Neuronal stem cell (in vitro differentiated cells): ENCODE measurements around the gene PCGF5.

Experiments used
- DNase-seq: peaks from one replicate; pipeline ENCODE4 v3.0.0-alpha.2; 2013; ENCODE audit warnings: low spot score
- H2AFZ ChIP-seq: one replicate; pipeline ENCODE4 v1.6.1; 2013; ENCODE audit warnings: mild to moderate bottlenecking, low read length, inconsistent platforms
- H2AK5ac ChIP-seq: 2 replicates; pipeline ENCODE4 v1.6.1; 2013; ENCODE audit warnings: low read depth, mild to moderate bottlenecking, inconsistent platforms, low read length, moderate library complexity, mixed read lengths
- H2BK120ac ChIP-seq: 2 replicates; pipeline ENCODE4 v1.6.1; 2013; ENCODE audit warnings: low read depth, mild to moderate bottlenecking, inconsistent platforms, low read length, moderate library complexity, mixed read lengths
- H2BK12ac ChIP-seq: one replicate; pipeline ENCODE4 v1.6.1; 2013; ENCODE audit warnings: low read length, inconsistent platforms
- H2BK15ac ChIP-seq: 2 replicates; pipeline ENCODE4 v1.6.1; 2013; ENCODE audit warnings: mild to moderate bottlenecking, low read length, inconsistent platforms, mixed read lengths
- H2BK5ac ChIP-seq: one replicate; pipeline ENCODE4 v1.6.1; 2013; ENCODE audit warnings: inconsistent platforms, mild to moderate bottlenecking, low read length, moderate library complexity
- H3K14ac ChIP-seq: one replicate; pipeline ENCODE4 v1.6.1; 2013; ENCODE audit warnings: low read length, inconsistent platforms
- H3K18ac ChIP-seq: 2 replicates; pipeline ENCODE4 v1.6.1; 2013; ENCODE audit warnings: low read length, inconsistent platforms
- H3K23ac ChIP-seq: 2 replicates; pipeline ENCODE4 v1.6.1; 2013; ENCODE audit warnings: low read depth, mild to moderate bottlenecking, mixed read lengths, low read length, inconsistent platforms; ENCODE audit not compliant: poor library complexity
- H3K27ac ChIP-seq: replicated peaks from 3 replicates; pipeline ENCODE4 v1.5.1; 2013; ENCODE audit warnings: low read length, inconsistent platforms
- H3K27me3 ChIP-seq, 3 experiments: 2 replicates each; pipeline ENCODE4 v1.6.1; 2013; ENCODE audit warnings: low read length in 3 of 3, mild to moderate bottlenecking in 2 of 3, inconsistent platforms in 1 of 3, low read depth in 1 of 3, mixed read lengths in 1 of 3, moderate library complexity in 1 of 3; ENCODE audit not compliant: control insufficient read depth in 3 of 3, insufficient read depth in 3 of 3
- H3K36me3 ChIP-seq, 2 donors: replicated peaks in 1 of 2; 2 replicates each; pipeline ENCODE4 v1.6.1; 2013; ENCODE audit warnings: low read length in 2 of 2; ENCODE audit not compliant: control insufficient read depth in 2 of 2, insufficient read depth in 2 of 2
- H3K4ac ChIP-seq: 2 replicates; pipeline ENCODE4 v1.6.1; 2013; ENCODE audit warnings: inconsistent platforms, mild to moderate bottlenecking, low read length, moderate library complexity
- H3K4me1 ChIP-seq, 2 donors: 1 replicate in 1 of 2; 2 replicates in 1 of 2; pipeline ENCODE4 v1.6.1; 2013; ENCODE audit warnings: low read length in 2 of 2, low read depth in 1 of 2; ENCODE audit not compliant: control insufficient read depth in 2 of 2, insufficient read depth in 1 of 2
- H3K4me2 ChIP-seq: one replicate; pipeline ENCODE4 v1.6.1; 2013; ENCODE audit warnings: mild to moderate bottlenecking, low read length, inconsistent platforms; ENCODE audit not compliant: insufficient read depth, poor library complexity, severe bottlenecking
- H3K4me3 ChIP-seq, 2 donors: 2 replicates each; pipeline ENCODE4 v1.5.1; 2013; ENCODE audit warnings: low read length in 2 of 2, mild to moderate bottlenecking in 2 of 2, inconsistent platforms in 1 of 2, moderate library complexity in 1 of 2
- H3K79me1 ChIP-seq: one replicate; pipeline ENCODE4 v1.6.1; 2013; ENCODE audit warnings: low read depth, mild to moderate bottlenecking, inconsistent platforms, low read length, moderate library complexity
- H3K9ac ChIP-seq: one replicate; pipeline ENCODE4 v1.6.1; 2013; ENCODE audit warnings: mild to moderate bottlenecking, low read depth, low read length, inconsistent platforms; ENCODE audit not compliant: poor library complexity
- H3K9me3 ChIP-seq, 2 donors: replicated peaks in 1 of 2; 2 replicates each; pipeline versions ENCODE3 to v1.6.1; 2013; ENCODE audit warnings: low read length in 2 of 2, mild to moderate bottlenecking in 2 of 2, inconsistent platforms in 1 of 2, low read depth in 1 of 2, mixed read lengths in 1 of 2, moderate library complexity in 1 of 2; ENCODE audit not compliant: control insufficient read depth in 2 of 2, insufficient read depth in 1 of 2
- H4K8ac ChIP-seq: one replicate; pipeline ENCODE4 v1.6.1; 2013; ENCODE audit warnings: low read depth, mild to moderate bottlenecking, inconsistent platforms, low read length, moderate library complexity
- H4K91ac ChIP-seq: one replicate; pipeline ENCODE4 v1.6.1; 2013; ENCODE audit warnings: low read length, low read depth, mild to moderate bottlenecking, inconsistent platforms; ENCODE audit not compliant: poor library complexity
- WGBS, 2 donors: extraction: QIAGEN DNeasy Blood & Tissue Kit; methylation state at CpG; one replicate each; pipeline ENCODE4 v1.1.7; 2013; ENCODE audit warnings: missing lambda C conversion rate in 2 of 2, mixed read lengths in 1 of 2; ENCODE audit not compliant: insufficient read length in 2 of 2, insufficient replicate concordance in 1 of 2; ENCODE audit errors: extremely low coverage in 2 of 2; 5-methylcytosine and 5-hydroxymethylcytosine counted together

Gene PCGF5

DNA sequence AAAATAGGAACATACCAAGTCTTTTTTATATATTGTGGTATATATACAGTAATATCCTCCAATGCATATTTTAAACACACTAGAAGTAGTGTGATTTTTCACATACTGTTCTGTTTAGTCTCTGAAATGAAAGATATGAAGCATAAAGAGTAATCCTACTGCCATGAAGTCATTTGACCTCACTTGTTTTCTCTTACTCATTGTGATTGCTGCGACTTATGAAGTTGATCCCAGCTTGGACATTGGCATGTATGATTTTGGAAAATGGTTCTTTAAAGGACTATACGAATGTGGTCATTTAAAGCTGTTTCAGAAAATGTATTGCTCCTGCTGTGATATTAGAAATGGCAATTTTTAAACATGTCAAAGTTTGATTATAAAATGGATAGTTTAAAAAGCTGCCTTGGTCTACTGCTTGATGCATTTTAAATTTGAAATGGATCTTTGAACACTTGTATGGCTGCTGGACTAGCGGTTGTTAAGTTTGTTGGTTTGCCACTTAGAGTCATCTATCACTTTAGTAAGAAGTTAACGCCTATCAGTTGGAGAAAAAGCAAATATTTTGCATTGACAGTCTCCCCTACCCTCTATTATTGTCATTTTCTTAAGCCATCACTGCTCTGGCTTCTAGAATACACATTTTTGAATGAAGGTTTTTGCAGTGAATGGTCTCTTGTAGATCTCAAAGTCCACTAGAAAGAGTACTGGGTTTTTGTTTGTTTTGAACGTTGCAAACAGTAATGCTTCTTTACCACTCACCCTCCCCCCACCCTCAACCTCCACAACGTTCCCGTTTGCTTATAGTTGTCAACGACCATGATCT lies 881 bp upstream of the PCGF5 start:
- no peak overlapping the region for H3K27ac ChIP-seq
- no peak overlapping the region for H3K23ac ChIP-seq
- no peaks in the 10 kb centered on the region for H3K79me1 ChIP-seq
- peaks cover 0 to 21% of the 10 kb centered on the region in 2 donors for H3K36me3 ChIP-seq
- no peak overlapping the region for H4K91ac ChIP-seq
- WGBS, 2 donors: no CpG with 5 or more reads among the region's 8 CpGs
- H3K9ac ChIP-seq: no peak overlapping the region
- no peak overlapping the region for H3K4me2 ChIP-seq
- no peak for DNase-seq
- H2BK120ac ChIP-seq: no peak overlapping the region
- peak overlapping the region; percentile 22 to 59 for H3K4me3 ChIP-seq
- no peak overlapping the region for H2BK15ac ChIP-seq
- H2BK5ac ChIP-seq: no peak overlapping the region
- H3K9me3 ChIP-seq: no peaks in the 10 kb centered on the region
- H3K27me3 ChIP-seq: peaks cover 0 to 25% (median 0%) of the 10 kb centered on the region in 3 experiments
- H4K8ac ChIP-seq: no peak overlapping the region
- H2AFZ ChIP-seq: peak overlapping the region; percentile 59
- no peak overlapping the region for H2AK5ac ChIP-seq
- no peak overlapping the region for H2BK12ac ChIP-seq
- H3K14ac ChIP-seq: no peak overlapping the region
- H3K4ac ChIP-seq: no peak overlapping the region
- no peak overlapping the region for H3K18ac ChIP-seq
- H3K4me1 ChIP-seq: peaks cover 2 to 12% of the 10 kb centered on the region in 2 donors

DNA sequence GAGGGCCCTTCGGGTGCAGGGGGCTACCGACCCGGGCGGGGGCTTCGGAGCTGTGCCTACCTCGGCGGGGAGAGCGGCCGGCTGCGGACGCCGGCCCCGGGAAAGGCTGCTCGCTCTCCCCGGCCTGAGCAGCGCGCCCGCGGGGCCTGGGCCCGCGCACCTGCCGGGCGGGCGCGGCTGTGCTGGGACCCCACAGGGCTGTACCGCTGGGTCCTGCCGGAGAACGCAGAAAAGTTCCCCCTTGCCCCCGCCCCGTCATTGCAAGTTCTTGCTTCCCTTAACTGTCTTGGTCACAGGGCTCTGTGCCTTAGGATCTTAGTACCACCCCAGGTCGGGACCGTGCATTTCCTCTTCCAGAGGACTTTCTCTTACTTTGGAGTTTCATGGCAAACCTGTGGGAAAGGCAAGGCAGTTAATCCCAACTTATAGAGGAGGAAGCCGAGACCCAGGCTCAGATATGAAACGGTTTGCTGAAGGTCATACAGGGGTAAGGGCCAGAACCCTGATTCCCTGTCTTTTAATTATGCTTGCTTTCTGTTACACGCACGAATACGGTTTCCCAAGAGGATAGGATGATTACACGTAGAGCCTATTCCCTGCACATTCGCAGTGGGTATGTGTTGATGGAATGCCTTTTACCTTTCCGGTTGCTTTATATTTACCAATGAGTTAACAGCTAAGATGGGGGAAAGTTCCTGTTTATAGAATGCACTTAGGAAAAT lies 652 bp downstream of the PCGF5 start:
- H2BK12ac ChIP-seq: no peak overlapping the region
- H3K23ac ChIP-seq: peak overlapping the region; percentile 65
- whole genome bisulfite sequencing, 2 donors: no CpG with 5 or more reads among the region's 40 CpGs
- peak overlapping the region; percentile 93 for H2AFZ ChIP-seq
- H4K8ac ChIP-seq: no peak overlapping the region
- H3K4me1 ChIP-seq: peaks cover 2 to 12% of the 10 kb centered on the region in 2 donors
- H3K4me3 ChIP-seq: peak overlapping the region; percentile 59 to 88
- H3K27me3 ChIP-seq: peaks cover 0 to 25% (median 0%) of the 10 kb centered on the region in 3 experiments
- H3K79me1 ChIP-seq: no peaks in the 10 kb centered on the region
- H2AK5ac ChIP-seq: no peak overlapping the region
- peak overlapping the region; percentile 24 for H2BK5ac ChIP-seq
- no peak overlapping the region for H3K27ac ChIP-seq
- H4K91ac ChIP-seq: peak overlapping the region; percentile 53
- DNase-seq: no peak
- no peak overlapping the region for H3K4ac ChIP-seq
- no peaks in the 10 kb centered on the region for H3K9me3 ChIP-seq
- H3K18ac ChIP-seq: peak overlapping the region; percentile 95
- H2BK120ac ChIP-seq: peak overlapping the region; percentile 72
- H3K4me2 ChIP-seq: peak overlapping the region; percentile 98
- peak overlapping the region; percentile 82 for H3K14ac ChIP-seq
- H3K9ac ChIP-seq: peak overlapping the region; percentile 81
- H2BK15ac ChIP-seq: no peak overlapping the region
- peaks cover 0 to 34% of the 10 kb centered on the region in 2 donors for H3K36me3 ChIP-seq

DNA sequence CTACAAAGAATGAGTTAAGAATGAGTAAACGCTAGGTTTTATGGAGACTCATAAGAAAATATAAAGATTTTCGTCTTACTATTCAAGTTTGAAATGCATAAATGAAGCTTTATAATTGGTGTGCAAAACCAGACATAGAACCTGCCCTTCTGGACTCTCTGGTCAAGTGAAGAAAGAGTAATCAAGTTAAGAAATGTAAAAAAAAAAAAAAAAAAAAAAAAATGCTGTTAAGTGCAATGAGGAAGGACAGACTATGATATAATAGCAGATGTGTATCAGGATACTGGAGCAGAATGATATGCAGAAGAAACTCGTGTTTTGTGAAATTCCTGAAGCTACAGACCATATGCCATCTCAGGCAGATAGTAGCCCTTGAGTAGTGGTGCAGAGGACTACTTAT lies 5.6 kb downstream of the PCGF5 start:
- Histone ChIP-seq H3K9me3 (no peaks in the 10 kb centered on the region), H3K23ac (no peak overlapping the region), H2BK120ac (no peak overlapping the region), H3K9ac (no peak overlapping the region), H2AK5ac (no peak overlapping the region), H3K36me3 (peaks cover 0 to 57% of the 10 kb centered on the region in 2 donors), H3K14ac (no peak overlapping the region), H3K27me3 (peaks cover 0 to 10% (median 0%) of the 10 kb centered on the region in 3 experiments), H2BK15ac (no peak overlapping the region), H3K18ac (no peak overlapping the region), H2BK12ac (no peak overlapping the region), H3K4me3 (no peak overlapping the region), H3K27ac (no peak overlapping the region), H3K4me2 (no peak overlapping the region), H4K8ac (no peak overlapping the region), H3K4ac (no peak overlapping the region), H2AFZ (no peak overlapping the region), H4K91ac (no peak overlapping the region), H3K79me1 (no peaks in the 10 kb centered on the region), H3K4me1 (peaks cover 0 to 9% of the 10 kb centered on the region in 2 donors), H2BK5ac (no peak overlapping the region)
- no peak for DNase-seq
- WGBS, 2 donors: no CpG with 5 or more reads among the region's 3 CpGs

DNA sequence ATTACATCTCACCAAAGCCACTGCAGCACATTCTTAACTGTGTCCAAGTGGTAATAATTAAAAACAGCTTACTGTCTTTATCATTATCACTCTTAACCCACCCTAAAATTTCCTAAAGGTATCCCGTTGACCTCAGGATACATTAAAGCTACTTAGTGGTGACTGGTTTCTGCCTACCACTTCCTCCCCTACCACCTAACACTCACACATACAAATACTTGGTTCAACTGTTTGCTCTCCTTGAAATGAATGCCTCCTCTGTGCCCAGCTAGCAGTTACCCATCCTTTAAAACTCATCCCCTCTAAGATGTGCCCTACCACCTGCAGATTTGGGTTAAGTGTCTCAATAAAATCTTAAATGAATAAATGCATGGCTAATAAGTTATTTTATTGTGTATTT lies 7.1 kb downstream of the PCGF5 start:
- Histone ChIP-seq H3K9me3 (no peaks in the 10 kb centered on the region), H3K27me3 (peaks cover 0 to 2% (median 0%) of the 10 kb centered on the region in 3 experiments), H4K8ac (no peak overlapping the region), H4K91ac (no peak overlapping the region), H3K4me3 (no peak overlapping the region), H3K27ac (no peak overlapping the region), H2BK12ac (no peak overlapping the region), H3K36me3 (peaks cover 0 to 56% of the 10 kb centered on the region in 2 donors), H3K14ac (no peak overlapping the region), H3K4me1 (peaks cover 0 to under 1% of the 10 kb centered on the region in 2 donors), H3K79me1 (no peaks in the 10 kb centered on the region), H2AFZ (no peak overlapping the region), H3K23ac (no peak overlapping the region), H2BK5ac (no peak overlapping the region), H3K9ac (no peak overlapping the region), H3K18ac (no peak overlapping the region), H3K4ac (no peak overlapping the region), H2BK120ac (no peak overlapping the region), H3K4me2 (no peak overlapping the region), H2BK15ac (no peak overlapping the region), H2AK5ac (no peak overlapping the region)
- DNase-seq: no peak
- no CpG with 5 or more reads among the region's 1 CpG for WGBS, 2 donors
